ENCODE measurements around the gene KMT2C.

Gene KMT2C

GRCh38 chr7:152189061-152189460, 246.7 kb downstream of the KMT2C start:
- TF ChIP-seq ZNF248 (tag by site-specific recombination; IDR thresholded peaks at IDR 0.05) (no peak), AEBP2 (tag by site-specific recombination; IDR thresholded peaks at IDR 0.05; ENCODE audit: borderline replicate concordance) (no peak), ZNF585B (tag by site-specific recombination; IDR thresholded peaks at IDR 0.05) (no peak), ZBTB49 (tag by site-specific recombination; IDR thresholded peaks at IDR 0.05; ENCODE audit: low read depth) (no peak), ZNF692 (tag by site-specific recombination; IDR thresholded peaks at IDR 0.05) (no peak), PRDM2 (tag by site-specific recombination; IDR thresholded peaks at IDR 0.05; ENCODE audit: borderline replicate concordance) (no peak), ZBTB20 (tag by site-specific recombination; IDR thresholded peaks at IDR 0.05) (no peak)
- ChIA-PET POLR2A (no interaction called here), CTCF (no interaction called here)
- peaks cover 0 to 85% of the 10 kb centered on the region in 2 experiments; a peak in 2 of 3 replicates for H3K36me3 ChIP-seq (ENCODE audit: control insufficient read depth in 2 of 2, insufficient read depth in 1 of 2, low read length in 2 of 2)
- H3K4me3 ChIP-seq (ENCODE audit: low read depth, low read length) = no peak overlapping the region
- H3K9me3 ChIP-seq (ENCODE audit: control insufficient read depth, insufficient read depth, low read depth, low read length) = no peaks in the 10 kb centered on the region
- no peak overlapping the region for H3K27ac ChIP-seq (ENCODE audit: extremely low read depth, low read depth, low read length)
- no peaks in the 10 kb centered on the region for H3K4me1 ChIP-seq (ENCODE audit: control insufficient read depth, insufficient read depth, low read length)

GRCh38 chr7:152185558-152185957, 250.2 kb downstream of the KMT2C start:
- ChIA-PET CTCF (no interaction called here), POLR2A (no interaction called here)
- Histone ChIP-seq H3K4me3 (ENCODE audit: low read depth, low read length) (no peak overlapping the region), H3K27ac (ENCODE audit: extremely low read depth, low read depth, low read length) (no peak overlapping the region), H3K4me1 (ENCODE audit: control insufficient read depth, insufficient read depth, low read length) (no peaks in the 10 kb centered on the region), H3K36me3 (ENCODE audit: control insufficient read depth in 2 of 2, insufficient read depth in 1 of 2, low read length in 2 of 2) (peaks cover 0 to 81% of the 10 kb centered on the region in 2 experiments; a peak in 2 of 3 replicates), H3K9me3 (ENCODE audit: control insufficient read depth, insufficient read depth, low read depth, low read length) (no peaks in the 10 kb centered on the region)
- TF ChIP-seq ZNF214 (tag by site-specific recombination; IDR thresholded peaks at IDR 0.05; ENCODE audit: borderline replicate concordance) (no peak), ZNF114 (tag by site-specific recombination; IDR thresholded peaks at IDR 0.05) (no peak), ZNF169 (tag by site-specific recombination; IDR thresholded peaks at IDR 0.05) (no peak)
